Testis (tissue), 3 donors: ENCODE data around the gene TMEM132A. TPM values are rescaled to one million over a fixed set of nuclear protein-coding genes. Genes with fewer than 3 reads are reported as not detected.

Source experiments
- DNase-seq: peaks from one replicate; pipeline ENCODE4 v3.0.0-alpha.2; 2019
- H3K27ac ChIP-seq, 2 donors: fragments of 200-600 bp; sonication (generic); one replicate each; pipeline ENCODE4 v1.5.1; 2019
- H3K27me3 ChIP-seq: fragments of 200-600 bp; sonication (generic); one replicate; pipeline ENCODE4 v1.5.1; 2019
- H3K36me3 ChIP-seq: fragments of 200-600 bp; sonication (generic); one replicate; pipeline ENCODE4 v1.5.1; 2017; ENCODE audit warnings: low read depth; ENCODE audit errors: missing control alignments
- H3K4me1 ChIP-seq: fragments of 200-600 bp; sonication (generic); one replicate; pipeline ENCODE4 v1.5.1; 2019
- H3K4me3 ChIP-seq, 2 donors: fragments of 200-600 bp; sonication (generic); one replicate each; pipeline ENCODE4 v1.5.1; 2017 to 2019
- H3K9me3 ChIP-seq: fragments of 200-600 bp; sonication (generic); one replicate; pipeline ENCODE4 v1.5.1; 2017
- POLR2A ChIP-seq: fragments of 450-650 bp; IDR thresholded peaks from one replicate; pipeline ENCODE4 v1.6.1; 2017; ENCODE audit warnings: antibody characterized with exemption, mild to moderate bottlenecking, moderate library complexity
- WGBS, 2 donors: methylation state at CpG; one replicate each; pipeline ENCODE4 v1.1.5; 2018; 5-methylcytosine and 5-hydroxymethylcytosine counted together
- intact Hi-C: fragments of 100-400 bp; cut with DNase I; formaldehyde crosslinking; loops from one replicate; pipeline ENCODE4 v1.15.1; 2023; ENCODE audit warnings: low total_unique reads
- polyA plus RNA-seq: library from polyadenylated mRNA; stranded (reverse); fragments of 350-450 nt; fragmentation: Illumina TruSeq; extraction: RNeasy Lipid Tissue Mini Kit (QIAGEN cat#74804); gene quantifications from one replicate; pipeline ENCODE4 v1.2.3, GENCODE V29; 2014; ENCODE audit warnings: low read depth, low replicate concordance; ENCODE audit not compliant: insufficient read depth
- small RNA-seq, 2 donors: library from RNA; depleted of rRNA; stranded (forward); fragments of <200 nt; gene quantifications; one replicate each; pipeline ENCODE3, GENCODE V24; 2016
- total RNA-seq, 2 donors: library from RNA; depleted of rRNA; stranded (reverse); fragments of >200 nt; gene quantifications; one replicate each; pipeline ENCODE4 v1.2.3, GENCODE V29; 2016
- TF ChIP-seq, protein P1 (sequence below), 3 experiments: fragments of 450-650 bp in 2 of 3; fragments of 200-600 bp in 1 of 3; sonication (generic) in 1 of 3; IDR thresholded peaks; one replicate each; pipeline ENCODE4 v1.5.1; 2016 to 2019; ENCODE audit warnings: antibody characterized with exemption in 3 of 3, mild to moderate bottlenecking in 2 of 3, moderate library complexity in 1 of 3

The TMEM132A gene
- total and polyA plus RNA-seq, 3 donors from 2014 or later, result 17.8 to 39.0 (median 21.7) TPM

DNA sequence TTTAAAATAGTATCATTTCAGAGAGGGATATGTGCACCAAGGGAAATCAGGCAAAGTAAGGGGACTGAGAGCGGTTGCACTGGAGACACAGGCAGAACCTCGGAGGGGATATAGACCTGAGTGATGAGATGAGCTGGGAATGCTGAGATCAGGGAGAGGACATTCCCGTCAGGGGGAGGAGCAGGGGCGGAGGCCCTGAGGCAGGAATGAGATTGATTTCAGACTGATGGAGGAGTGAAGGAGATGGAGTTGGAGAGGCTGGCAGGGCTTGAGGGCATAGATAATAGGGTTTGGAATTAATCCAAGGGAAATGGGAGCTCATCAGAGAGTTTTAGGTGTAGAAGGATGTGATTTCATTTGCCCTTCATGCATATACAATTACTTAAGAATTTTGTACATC, 60.4 kb downstream of the TMEM132A start:
- TF ChIP-seq, protein P1, sequence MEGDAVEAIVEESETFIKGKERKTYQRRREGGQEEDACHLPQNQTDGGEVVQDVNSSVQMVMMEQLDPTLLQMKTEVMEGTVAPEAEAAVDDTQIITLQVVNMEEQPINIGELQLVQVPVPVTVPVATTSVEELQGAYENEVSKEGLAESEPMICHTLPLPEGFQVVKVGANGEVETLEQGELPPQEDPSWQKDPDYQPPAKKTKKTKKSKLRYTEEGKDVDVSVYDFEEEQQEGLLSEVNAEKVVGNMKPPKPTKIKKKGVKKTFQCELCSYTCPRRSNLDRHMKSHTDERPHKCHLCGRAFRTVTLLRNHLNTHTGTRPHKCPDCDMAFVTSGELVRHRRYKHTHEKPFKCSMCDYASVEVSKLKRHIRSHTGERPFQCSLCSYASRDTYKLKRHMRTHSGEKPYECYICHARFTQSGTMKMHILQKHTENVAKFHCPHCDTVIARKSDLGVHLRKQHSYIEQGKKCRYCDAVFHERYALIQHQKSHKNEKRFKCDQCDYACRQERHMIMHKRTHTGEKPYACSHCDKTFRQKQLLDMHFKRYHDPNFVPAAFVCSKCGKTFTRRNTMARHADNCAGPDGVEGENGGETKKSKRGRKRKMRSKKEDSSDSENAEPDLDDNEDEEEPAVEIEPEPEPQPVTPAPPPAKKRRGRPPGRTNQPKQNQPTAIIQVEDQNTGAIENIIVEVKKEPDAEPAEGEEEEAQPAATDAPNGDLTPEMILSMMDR (IDR thresholded peaks at IDR 0.05), result no peak
- no peak for TF ChIP-seq POLR2A
- Histone ChIP-seq H3K36me3 (no peaks in the 10 kb centered on the region), H3K27me3 (no peaks in the 10 kb centered on the region), H3K9me3 (no peaks in the 10 kb centered on the region), H3K27ac (no peak overlapping the region), H3K4me1 (no peaks in the 10 kb centered on the region), H3K4me3 (no peak overlapping the region)
- 62 to 76% methylated on average over 4 of the region's 4 CpGs for WGBS, 2 donors
- intact Hi-C loops, result no loop called here
- DNase-seq, result no peak

DNA sequence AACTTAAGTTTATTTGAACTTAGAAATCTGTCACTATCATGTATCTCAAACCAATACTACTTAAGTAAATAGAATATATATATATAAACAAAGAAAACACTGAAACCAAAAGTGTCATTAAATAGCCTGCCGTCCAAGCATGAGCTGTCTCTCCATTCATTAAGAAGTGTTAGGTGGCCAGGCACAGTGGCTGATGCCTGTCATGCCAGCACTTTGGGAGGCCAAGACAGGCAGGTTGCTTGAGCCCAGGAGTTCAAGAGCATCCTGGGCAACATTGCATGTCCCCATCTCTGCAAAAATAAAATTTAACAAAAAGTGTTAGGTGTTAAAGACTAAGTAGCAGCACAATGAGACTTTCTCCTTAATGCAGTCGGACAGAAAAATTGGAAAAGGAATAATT, 61.2 kb downstream of the TMEM132A start:
- no peaks in the 10 kb centered on the region for H3K9me3 ChIP-seq
- intact Hi-C loops, result no loop called here
- no peak for DNase-seq
- no peak for TF ChIP-seq POLR2A
- TF ChIP-seq, protein P1 (IDR thresholded peaks at IDR 0.05), result no peak
- H3K4me1 ChIP-seq, result no peaks in the 10 kb centered on the region
- no peaks in the 10 kb centered on the region for H3K27me3 ChIP-seq
- H3K36me3 ChIP-seq, result no peaks in the 10 kb centered on the region
- H3K4me3 ChIP-seq, result no peak overlapping the region
- WGBS, 2 donors, result 90 to 97% methylated on average over 2 of the region's 2 CpGs
- H3K27ac ChIP-seq, result no peak overlapping the region

DNA sequence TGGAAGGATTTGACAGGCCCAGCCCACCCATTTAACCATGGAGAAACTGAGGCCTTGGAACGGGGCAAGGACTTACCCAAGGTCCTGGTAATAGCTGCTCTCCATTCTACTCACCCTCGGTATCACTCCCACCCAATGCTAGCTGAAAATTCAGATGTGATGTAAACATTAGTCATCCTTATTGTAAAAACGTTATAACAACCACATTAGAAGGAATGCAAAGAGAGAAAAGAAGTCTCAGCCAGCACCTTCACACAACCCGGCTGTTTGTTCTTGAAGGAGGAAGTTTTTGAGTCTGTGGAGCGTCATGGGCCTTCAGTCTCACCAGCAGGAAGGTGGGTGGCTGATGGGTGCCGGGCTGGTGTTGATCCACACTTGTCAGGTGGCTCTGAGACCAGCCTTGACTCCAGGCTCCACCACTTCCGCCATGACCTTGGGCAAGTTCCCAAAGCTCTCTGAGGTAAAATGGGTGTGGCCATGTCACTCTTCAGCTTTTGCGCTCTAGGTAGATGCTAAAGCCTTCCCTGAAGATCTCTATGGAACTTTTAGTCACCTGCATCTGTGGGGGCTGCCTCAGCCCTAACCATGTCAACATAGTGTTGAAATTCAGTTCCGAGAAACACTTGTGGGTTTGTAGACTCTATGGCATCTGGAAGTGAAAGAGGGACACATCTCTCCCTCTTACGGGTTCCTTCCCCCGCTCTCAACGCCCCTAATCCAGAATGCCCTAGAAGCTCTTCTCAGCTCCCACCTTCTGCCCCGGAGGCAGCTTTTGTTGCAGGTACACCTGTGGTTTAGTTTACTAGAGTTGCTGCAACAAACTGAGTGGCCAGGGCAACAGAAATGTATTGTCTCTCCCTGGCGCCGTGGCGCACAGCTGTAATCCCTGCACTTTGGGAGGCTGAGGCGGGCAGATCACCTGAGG, 62.0 kb downstream of the TMEM132A start:
- Histone ChIP-seq H3K36me3 (no peaks in the 10 kb centered on the region), H3K27me3 (no peaks in the 10 kb centered on the region), H3K4me3 (no peak overlapping the region), H3K27ac (no peak overlapping the region), H3K4me1 (no peaks in the 10 kb centered on the region), H3K9me3 (no peaks in the 10 kb centered on the region)
- 82 to 83% methylated on average over 16 to 17 of the region's 17 CpGs for WGBS, 2 donors
- no peak for DNase-seq
- TF ChIP-seq, protein P1 (IDR thresholded peaks at IDR 0.05), result no peak
- TF ChIP-seq POLR2A, result no peak
- intact Hi-C loops, result no loop called here

Small RNA genes lying within 50 kb of the gene (small RNA-seq; reads per million reads assigned to genes)
- 0 reads per million in 2 donors for gene RNU6-933P

Other genes starting within 250 kb of the TMEM132A start
- gene MS4A8, start 224.8 kb upstream of the TMEM132A start, total RNA-seq, result under 1 TPM; 0.31 to 0.43 TPM
- 3.3 TPM for gene MS4A8, start 224.8 kb upstream of the TMEM132A start, polyA plus RNA-seq
- under 1 TPM in 1 of 2 donors, not detected in 1; 0.50 TPM for gene MS4A18, start 199.7 kb upstream of the TMEM132A start, total RNA-seq
- gene MS4A18, start 199.7 kb upstream of the TMEM132A start, polyA plus RNA-seq, result 0.96 TPM
- under 1 TPM; 0.31 to 0.56 TPM for gene MS4A15, start 167.6 kb upstream of the TMEM132A start, total RNA-seq
- 0.82 TPM for gene MS4A15, start 167.6 kb upstream of the TMEM132A start, polyA plus RNA-seq
- under 1 TPM in 1 of 2 donors, not detected in 1; 0.25 TPM for gene MS4A10, start 139.1 kb upstream of the TMEM132A start, total RNA-seq
- not detected for gene MS4A10, start 139.1 kb upstream of the TMEM132A start, polyA plus RNA-seq
- 10 to 100 TPM; 60.7 to 64.7 TPM for gene CCDC86, start 82.3 kb upstream of the TMEM132A start, total RNA-seq
- gene CCDC86, start 82.3 kb upstream of the TMEM132A start, polyA plus RNA-seq, result 134 TPM
- gene PTGDR2, start 68.5 kb upstream of the TMEM132A start, total RNA-seq, result 1 to 10 TPM in 1 of 2 donors, under 1 TPM in 1; 0.81 to 1.5 TPM
- 0.28 TPM for gene PTGDR2, start 68.5 kb upstream of the TMEM132A start, polyA plus RNA-seq
- 1 to 10 TPM; 3.5 to 4.0 TPM for gene ZP1, start 56.9 kb upstream of the TMEM132A start, total RNA-seq
- gene ZP1, start 56.9 kb upstream of the TMEM132A start, polyA plus RNA-seq, result 11.2 TPM
- 100 to 1,000 TPM in 1 of 2 donors, 10 to 100 TPM in 1; 79.8 to 109 TPM for gene PRPF19, start 17.9 kb upstream of the TMEM132A start, total RNA-seq
- 71.6 TPM for gene PRPF19, start 17.9 kb upstream of the TMEM132A start, polyA plus RNA-seq
- gene TMEM109, start 10.3 kb upstream of the TMEM132A start, total RNA-seq, result 10 to 100 TPM; 28.1 to 46.7 TPM
- gene TMEM109, start 10.3 kb upstream of the TMEM132A start, polyA plus RNA-seq, result 59.1 TPM
- gene SLC15A3, start 27.7 kb downstream of the TMEM132A start, total RNA-seq, result 1 to 10 TPM; 8.0 to 9.3 TPM
- gene SLC15A3, start 27.7 kb downstream of the TMEM132A start, polyA plus RNA-seq, result 24.4 TPM
- gene CD6, start 47.2 kb downstream of the TMEM132A start, total RNA-seq, result 1 to 10 TPM in 1 of 2 donors, under 1 TPM in 1; 0.87 to 1.6 TPM
- 3.1 TPM for gene CD6, start 47.2 kb downstream of the TMEM132A start, polyA plus RNA-seq
- gene CD5, start 178.0 kb downstream of the TMEM132A start, total RNA-seq, result 1 to 10 TPM; 1.5 TPM
- gene CD5, start 178.0 kb downstream of the TMEM132A start, polyA plus RNA-seq, result 2.0 TPM
- 10 to 100 TPM; 29.1 to 31.0 TPM for gene VPS37C, start 237.0 kb downstream of the TMEM132A start, total RNA-seq
- gene VPS37C, start 237.0 kb downstream of the TMEM132A start, polyA plus RNA-seq, result 36.9 TPM